Neural progenitor cell (in vitro differentiated cells): ENCODE data around the gene MDGA2. TPM values are rescaled to one million over a fixed set of nuclear protein-coding genes. Genes with fewer than 3 reads are reported as not detected.
A peak's percentile ranks its signal among the peaks of the same experiment; 100 is the strongest.

ENCODE experiments used
- DNase-seq: peaks from one replicate; pipeline ENCODE4 v3.0.0-alpha.2; 2016; ENCODE audit warnings: low spot score
- H2AFZ ChIP-seq: fragments of 200-600 bp; sonication (generic); replicated peaks from 2 replicates; pipeline ENCODE4 v1.6.1; 2016; ENCODE audit warnings: antibody characterized with exemption
- H3F3A ChIP-seq: fragments of 200-600 bp; sonication (generic); 2 replicates; pipeline ENCODE4 v1.6.1; 2016; ENCODE audit warnings: antibody characterized with exemption, low read depth
- H3K27ac ChIP-seq: fragments of 200-600 bp; sonication (generic); 2 replicates; pipeline ENCODE4 v1.5.1; 2016; ENCODE audit warnings: mild to moderate bottlenecking
- H3K27me3 ChIP-seq: fragments of 200-600 bp; sonication (generic); 2 replicates; pipeline ENCODE4 v1.6.1; 2016; ENCODE audit warnings: mild to moderate bottlenecking, moderate library complexity
- H3K36me3 ChIP-seq: fragments of 200-600 bp; sonication (generic); 2 replicates; pipeline ENCODE4 v1.5.1; 2016
- H3K4me1 ChIP-seq: fragments of 200-600 bp; sonication (generic); 2 replicates; pipeline ENCODE4 v1.6.1; 2016; ENCODE audit warnings: mixed run types
- H3K4me2 ChIP-seq: fragments of 200-600 bp; sonication (generic); 2 replicates; pipeline ENCODE4 v1.6.1; 2016
- H3K4me3 ChIP-seq: fragments of 200-600 bp; sonication (generic); 2 replicates; pipeline ENCODE4 v1.5.1; 2016
- H3K79me2 ChIP-seq: fragments of 200-600 bp; sonication (generic); 2 replicates; pipeline ENCODE4 v1.6.1; 2016; ENCODE audit warnings: low read depth
- H3K9ac ChIP-seq: fragments of 200-600 bp; sonication (generic); 2 replicates; pipeline ENCODE4 v1.6.1; 2016
- H3K9me3 ChIP-seq: fragments of 200-600 bp; sonication (generic); 2 replicates; pipeline ENCODE4 v1.5.1; 2016; ENCODE audit warnings: low read depth
- H4K20me1 ChIP-seq: fragments of 200-600 bp; sonication (generic); 2 replicates; pipeline ENCODE4 v1.6.1; 2016; ENCODE audit warnings: low read depth
- H3K27ac Mint-ChIP-seq: 3 replicates; pipeline ENCODE4 v1.8.0; 2021; ENCODE audit warnings: mixed read lengths
- H3K27me3 Mint-ChIP-seq: 2 replicates; pipeline ENCODE4 v1.8.0; 2022; ENCODE audit warnings: low read depth, mild to moderate bottlenecking, inconsistent platforms, moderate library complexity, mixed read lengths; ENCODE audit not compliant: insufficient read depth
- H3K36me3 Mint-ChIP-seq: 3 replicates; pipeline ENCODE4 v1.8.0; 2021; ENCODE audit warnings: mixed read lengths
- H3K4me1 Mint-ChIP-seq: 3 replicates; pipeline ENCODE4 v1.8.0; 2021; ENCODE audit warnings: mixed read lengths
- H3K4me3 Mint-ChIP-seq: 3 replicates; pipeline ENCODE4 v1.8.0; 2021; ENCODE audit warnings: mild to moderate bottlenecking, moderate library complexity, mixed read lengths
- H3K9me3 Mint-ChIP-seq: 3 replicates; pipeline ENCODE4 v1.8.0; 2020; ENCODE audit warnings: mixed read lengths
- EZH2 ChIP-seq: fragments of 200-600 bp; sonication (generic); IDR thresholded peaks from 2 replicates; pipeline ENCODE4 v1.6.1; 2017; ENCODE audit warnings: antibody characterized with exemption, mild to moderate bottlenecking, moderate library complexity
- EZH2phosphoT487 ChIP-seq: fragments of 200-600 bp; sonication (generic); IDR thresholded peaks from 2 replicates; pipeline ENCODE4 v1.6.1; 2017; ENCODE audit warnings: antibody characterized with exemption
- total RNA-seq: library from RNA; depleted of rRNA; stranded (reverse); fragments of >200 nt; gene quantifications from 2 replicates; pipeline ENCODE4 v1.2.3, GENCODE V29; 2015; ENCODE audit warnings: low replicate concordance
- TF ChIP-seq, protein P1 (sequence below): fragments of 200-600 bp; sonication (generic); IDR thresholded peaks from 2 replicates; pipeline ENCODE4 v1.5.1; 2017; ENCODE audit warnings: antibody characterized with exemption, mild to moderate bottlenecking

The MDGA2 gene
- total RNA-seq, 1 donor from 2014 or later = 1.0 TPM

DNA sequence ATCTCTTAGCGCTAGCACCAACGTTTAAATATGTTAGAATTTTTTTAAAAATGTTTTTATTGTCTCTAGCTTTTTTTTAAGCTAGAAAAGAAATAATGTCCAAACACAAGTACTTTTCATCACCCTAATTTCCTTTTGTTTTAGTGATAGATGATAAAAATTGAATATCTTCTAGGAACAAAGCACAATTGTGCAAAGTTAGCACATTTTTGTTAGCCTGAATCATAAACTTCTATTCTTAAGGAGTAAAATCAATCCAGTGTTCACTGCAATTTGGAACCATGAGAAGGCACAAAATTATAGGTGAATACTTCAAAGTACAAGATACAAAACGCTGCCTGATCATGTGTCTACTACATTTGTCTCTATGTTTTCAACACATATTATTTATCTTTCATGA is 615.4 kb downstream of the MDGA2 start:
- Histone ChIP-seq H3K27ac (no peak overlapping the region), H3K4me3 (no peak overlapping the region), H3K79me2 (no peaks in the 10 kb centered on the region), H2AFZ (no peak overlapping the region), H3K36me3 (no peaks in the 10 kb centered on the region), H4K20me1 (no peaks in the 10 kb centered on the region), H3K27me3 (no peaks in the 10 kb centered on the region), H3K4me2 (no peak overlapping the region), H3F3A (no peaks in the 10 kb centered on the region), H3K9ac (no peak overlapping the region), H3K4me1 (no peaks in the 10 kb centered on the region), H3K9me3 (no peaks in the 10 kb centered on the region)
- H3K27me3 Mint-ChIP-seq = no peaks in the 10 kb centered on the region
- no peak for DNase-seq
- H3K27ac Mint-ChIP-seq = no peak overlapping the region
- TF ChIP-seq, protein P1, sequence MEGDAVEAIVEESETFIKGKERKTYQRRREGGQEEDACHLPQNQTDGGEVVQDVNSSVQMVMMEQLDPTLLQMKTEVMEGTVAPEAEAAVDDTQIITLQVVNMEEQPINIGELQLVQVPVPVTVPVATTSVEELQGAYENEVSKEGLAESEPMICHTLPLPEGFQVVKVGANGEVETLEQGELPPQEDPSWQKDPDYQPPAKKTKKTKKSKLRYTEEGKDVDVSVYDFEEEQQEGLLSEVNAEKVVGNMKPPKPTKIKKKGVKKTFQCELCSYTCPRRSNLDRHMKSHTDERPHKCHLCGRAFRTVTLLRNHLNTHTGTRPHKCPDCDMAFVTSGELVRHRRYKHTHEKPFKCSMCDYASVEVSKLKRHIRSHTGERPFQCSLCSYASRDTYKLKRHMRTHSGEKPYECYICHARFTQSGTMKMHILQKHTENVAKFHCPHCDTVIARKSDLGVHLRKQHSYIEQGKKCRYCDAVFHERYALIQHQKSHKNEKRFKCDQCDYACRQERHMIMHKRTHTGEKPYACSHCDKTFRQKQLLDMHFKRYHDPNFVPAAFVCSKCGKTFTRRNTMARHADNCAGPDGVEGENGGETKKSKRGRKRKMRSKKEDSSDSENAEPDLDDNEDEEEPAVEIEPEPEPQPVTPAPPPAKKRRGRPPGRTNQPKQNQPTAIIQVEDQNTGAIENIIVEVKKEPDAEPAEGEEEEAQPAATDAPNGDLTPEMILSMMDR = no peak
- TF ChIP-seq EZH2phosphoT487 = no peak
- no peak for TF ChIP-seq EZH2
- no peak overlapping the region for H3K4me3 Mint-ChIP-seq
- H3K36me3 Mint-ChIP-seq = no peaks in the 10 kb centered on the region
- no peaks in the 10 kb centered on the region for H3K4me1 Mint-ChIP-seq
- no peaks in the 10 kb centered on the region for H3K9me3 Mint-ChIP-seq

DNA sequence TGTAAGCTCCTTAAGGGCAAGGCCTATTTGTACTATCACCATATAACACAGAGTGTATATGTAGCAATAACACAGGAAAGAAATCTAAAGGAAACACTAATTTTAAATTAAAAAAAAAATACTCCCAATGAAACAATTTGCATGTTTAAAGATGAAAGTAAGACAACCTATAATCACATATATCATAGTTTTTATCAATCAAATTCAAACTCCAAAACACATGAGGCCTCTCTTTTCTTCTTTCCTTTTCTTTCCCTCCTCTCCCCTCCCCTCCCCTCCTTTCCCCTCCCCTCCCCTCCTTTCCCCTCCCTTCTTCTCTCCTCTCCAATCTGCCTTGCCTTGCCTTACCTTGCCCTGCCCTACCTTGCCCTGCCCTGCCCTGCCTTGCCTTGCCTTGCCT is 618.0 kb downstream of the MDGA2 start:
- Histone ChIP-seq H3K79me2 (no peaks in the 10 kb centered on the region), H3K9ac (no peak overlapping the region), H3K4me1 (no peaks in the 10 kb centered on the region), H3F3A (no peaks in the 10 kb centered on the region), H3K4me3 (no peak overlapping the region), H3K9me3 (no peaks in the 10 kb centered on the region), H2AFZ (no peak overlapping the region), H3K36me3 (no peaks in the 10 kb centered on the region), H3K4me2 (no peak overlapping the region), H3K27ac (no peak overlapping the region), H3K27me3 (no peaks in the 10 kb centered on the region), H4K20me1 (no peaks in the 10 kb centered on the region)
- no peak for DNase-seq
- H3K4me1 Mint-ChIP-seq = no peaks in the 10 kb centered on the region
- TF ChIP-seq, protein P1 = no peak
- H3K9me3 Mint-ChIP-seq = no peaks in the 10 kb centered on the region
- H3K27ac Mint-ChIP-seq = no peak overlapping the region
- H3K36me3 Mint-ChIP-seq = no peaks in the 10 kb centered on the region
- no peaks in the 10 kb centered on the region for H3K27me3 Mint-ChIP-seq
- no peak overlapping the region for H3K4me3 Mint-ChIP-seq

- Histone ChIP-seq H3K27ac (no peak overlapping the region), H3K4me3 (no peak overlapping the region), H3F3A (no peaks in the 10 kb centered on the region), H4K20me1 (no peaks in the 10 kb centered on the region), H3K9ac (no peak overlapping the region), H3K9me3 (no peaks in the 10 kb centered on the region), H3K4me1 (no peaks in the 10 kb centered on the region), H3K27me3 (no peaks in the 10 kb centered on the region), H3K36me3 (no peaks in the 10 kb centered on the region), H3K79me2 (no peaks in the 10 kb centered on the region), H2AFZ (no peak overlapping the region), H3K4me2 (no peak overlapping the region)
- peak; percentile 58 for DNase-seq
- no peaks in the 10 kb centered on the region for H3K27me3 Mint-ChIP-seq
- H3K36me3 Mint-ChIP-seq = no peaks in the 10 kb centered on the region
- no peaks in the 10 kb centered on the region for H3K9me3 Mint-ChIP-seq
- no peak for TF ChIP-seq EZH2phosphoT487
- TF ChIP-seq EZH2 = no peak
- TF ChIP-seq, protein P1 = peak; percentile 54
- H3K4me3 Mint-ChIP-seq = no peak overlapping the region
- peaks cover 6% of the 10 kb centered on the region for H3K4me1 Mint-ChIP-seq
- no peak overlapping the region for H3K27ac Mint-ChIP-seq
These were observed 630.6 kb downstream of the MDGA2 start for GRCh38 chr14:47044841-47045240.

DNA sequence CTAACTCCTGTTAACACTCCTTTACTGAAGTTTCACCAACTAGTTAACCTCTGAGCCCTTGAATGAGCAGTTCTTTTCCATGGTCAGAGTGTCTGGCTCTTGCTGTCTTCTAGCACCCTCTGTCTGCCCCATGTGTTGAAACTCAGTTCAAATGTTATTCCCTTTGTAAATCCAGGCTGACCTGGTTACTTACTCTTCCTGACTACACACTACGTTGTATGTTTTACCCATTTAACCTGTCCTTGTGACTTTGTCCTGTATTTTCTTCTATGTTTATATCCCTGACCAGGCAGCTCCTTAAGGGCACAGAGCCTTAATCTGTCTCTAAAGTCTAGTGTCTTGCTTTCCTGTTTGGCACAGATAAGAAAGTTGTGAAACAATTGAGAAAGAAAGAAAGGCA is 634.9 kb downstream of the MDGA2 start:
- H3K27me3 ChIP-seq = no peaks in the 10 kb centered on the region
- no peaks in the 10 kb centered on the region for H4K20me1 ChIP-seq
- H3K9ac ChIP-seq = no peak overlapping the region
- no peak overlapping the region for H3K4me3 ChIP-seq
- H3K27me3 Mint-ChIP-seq = no peaks in the 10 kb centered on the region
- no peak for TF ChIP-seq EZH2phosphoT487
- TF ChIP-seq, protein P1 = peak; percentile 57
- H3K36me3 Mint-ChIP-seq = no peaks in the 10 kb centered on the region
- no peak overlapping the region for H2AFZ ChIP-seq
- H3K9me3 Mint-ChIP-seq = no peaks in the 10 kb centered on the region
- no peaks in the 10 kb centered on the region for H3K4me1 ChIP-seq
- no peaks in the 10 kb centered on the region for H3K36me3 ChIP-seq
- H3K27ac ChIP-seq = no peak overlapping the region
- peaks cover 6% of the 10 kb centered on the region for H3K4me1 Mint-ChIP-seq
- H3F3A ChIP-seq = no peaks in the 10 kb centered on the region
- H3K4me2 ChIP-seq = no peak overlapping the region
- H3K4me3 Mint-ChIP-seq = no peak overlapping the region
- H3K27ac Mint-ChIP-seq = no peak overlapping the region
- no peaks in the 10 kb centered on the region for H3K9me3 ChIP-seq
- DNase-seq = peak; percentile 50
- no peaks in the 10 kb centered on the region for H3K79me2 ChIP-seq
